HT1080 (cell line): Measurements from ENCODE around the gene SHC2. TPM values are rescaled to one million over a fixed set of nuclear protein-coding genes. Genes with fewer than 3 reads are reported as not detected.
"Not testable (repeated sequence)": the region's sequence is repeated elsewhere in the genome, so short reads cannot be mapped to it uniquely, and the experiment has no call there.

ENCODE experiments used
- DNase-seq: peaks from one replicate; pipeline ENCODE4 v3.0.0-alpha.2; 2015; ENCODE audit warnings: low read depth
- total RNA-seq: library from RNA; depleted of rRNA; stranded (reverse); fragments of >200 nt; shearing (Covaris generic); gene quantifications from 2 replicates; pipeline ENCODE4 v1.2.3, GENCODE V29; 2014

The SHC2 gene
- total RNA-seq, 1 experiment from 2014 or later: 0.03 TPM

GRCh38 chr19:392375-392970, 68.4 kb downstream of the SHC2 start:
- DNase-seq: no peak

GRCh38 chr19:391726-392374, 69.0 kb downstream of the SHC2 start:
- no peak for DNase-seq

- DNase-seq: no peak
Observed at GRCh38 chr19:391207-391557, 69.7 kb downstream of the SHC2 start.

GRCh38 chr19:390386-391206, 70.2 kb downstream of the SHC2 start:
- no peak for DNase-seq

GRCh38 chr19:389935-390289, 70.9 kb downstream of the SHC2 start:
- no peak for DNase-seq

- DNase-seq: no peak
Observed at GRCh38 chr19:389255-389934, 71.4 kb downstream of the SHC2 start.

GRCh38 chr19:388691-389090, 72.1 kb downstream of the SHC2 start:
- no peak for DNase-seq

- no peak for DNase-seq
Observed at GRCh38 chr19:387777-388176, 73.1 kb downstream of the SHC2 start.

- DNase-seq: not testable (repeated sequence)
Observed at GRCh38 chr19:386632-387301, 74.1 kb downstream of the SHC2 start.

GRCh38 chr19:386189-386588, 74.6 kb downstream of the SHC2 start:
- DNase-seq: not testable (repeated sequence)

GRCh38 chr19:384799-385169, 76.0 kb downstream of the SHC2 start:
- no peak for DNase-seq

- no peak for DNase-seq
Observed at GRCh38 chr19:383922-384798, 76.7 kb downstream of the SHC2 start.

- no peak for DNase-seq
Observed at GRCh38 chr19:383040-383439, 77.8 kb downstream of the SHC2 start.

- peak; percentile 67 for DNase-seq
Observed at GRCh38 chr19:382578-382977, 78.3 kb downstream of the SHC2 start.

GRCh38 chr19:381901-382300, 78.9 kb downstream of the SHC2 start:
- DNase-seq: not testable (repeated sequence)

GRCh38 chr19:380618-381219, 80.1 kb downstream of the SHC2 start:
- not testable (repeated sequence) for DNase-seq

- no peak for DNase-seq
Observed at GRCh38 chr19:379796-380195, 81.0 kb downstream of the SHC2 start.

- DNase-seq: no peak
Observed at GRCh38 chr19:378706-379105, 82.1 kb downstream of the SHC2 start.

GRCh38 chr19:377801-378581, 82.8 kb downstream of the SHC2 start:
- DNase-seq: no peak
